Endothelial cell of umbilical vein (primary cell): ENCODE data around the gene UNC93B1. TPM values are rescaled to one million over a fixed set of nuclear protein-coding genes. Genes with fewer than 3 reads are reported as not detected.

Experiments
- BruUV-seq: library from RNA; stranded (reverse); fragments of 400-500 nt; replicated peaks from 2 replicates; lab custom pipeline; 2021; lab: Mats Ljungman, UMichigan
- CTCF ChIA-PET: fragments of 300-600, 350-600 bp; sonication (Branson Sonifier 250); formaldehyde crosslinking; loops from one replicate; lab custom pipeline; 2021; ENCODE audit warnings: antibody characterized with exemption, inconsistent platforms; lab: Charles Lee
- POLR2A ChIA-PET: fragments of 300-600, 350-600 bp; sonication (Branson Sonifier 250); formaldehyde crosslinking; loops from one replicate; lab custom pipeline; 2021; ENCODE audit warnings: antibody characterized with exemption, inconsistent platforms; lab: Charles Lee
- DNase-seq: peaks from one replicate; pipeline ENCODE4 v3.0.0-alpha.2; 2011; ENCODE audit warnings: low read depth, low spot score
- FAIRE-seq: peaks from 2 replicates; lab custom pipeline; 2011; peaks lifted over from hg19 to GRCh38; lab: Jason Lieb, UNC
- H2AFZ ChIP-seq: 2 replicates; pipeline ENCODE4 v1.6.0; 2012; ENCODE audit warnings: low read depth, low read length, control low read depth, inconsistent platforms
- H3K27ac ChIP-seq: 2 replicates; pipeline ENCODE4 v1.5.1; 2011; ENCODE audit warnings: low read depth, mild to moderate bottlenecking, control low read depth, low read length, moderate library complexity; ENCODE audit not compliant: insufficient read depth
- H3K27me3 ChIP-seq, 2 experiments: 2 replicates each; pipeline versions ENCODE4 v1.6.0 to v1.6.1; 2011; ENCODE audit warnings: low read length in 2 of 2, mixed read lengths in 1 of 2; ENCODE audit not compliant: control insufficient read depth in 2 of 2, insufficient read depth in 2 of 2
- H3K36me3 ChIP-seq, 2 experiments: 2 replicates in 1 of 2; 3 replicates in 1 of 2; pipeline ENCODE4 v1.5.1; 2011; ENCODE audit warnings: low read length in 2 of 2, mild to moderate bottlenecking in 1 of 2, moderate library complexity in 1 of 2; ENCODE audit not compliant: control insufficient read depth in 2 of 2, insufficient read depth in 2 of 2; ENCODE audit errors: extremely low read depth in 1 of 2
- H3K4me1 ChIP-seq: 3 replicates; pipeline ENCODE4 v1.5.1; 2011; ENCODE audit warnings: mild to moderate bottlenecking, low read length; ENCODE audit not compliant: control insufficient read depth, insufficient read depth; ENCODE audit errors: extremely low read depth
- H3K4me2 ChIP-seq: 2 replicates; pipeline ENCODE4 v1.6.1; 2011; ENCODE audit warnings: low read length, control low read depth, mixed read lengths; ENCODE audit not compliant: insufficient read depth
- H3K4me3 ChIP-seq, 3 experiments: fragments of 200-600 bp in 1 of 3; sonication (generic), shearing (Covaris generic) in 1 of 3; replicated peaks in 1 of 3; 2 replicates each; pipeline ENCODE4 v1.5.1; 2011 to 2016; ENCODE audit warnings: control low read depth in 3 of 3, low read length in 3 of 3, mild to moderate bottlenecking in 2 of 3, inconsistent platforms in 1 of 3, low read depth in 1 of 3, moderate library complexity in 1 of 3; ENCODE audit not compliant: insufficient read depth in 1 of 3
- H3K79me2 ChIP-seq: 2 replicates; pipeline ENCODE4 v1.6.0; 2012; ENCODE audit warnings: low read length, inconsistent platforms; ENCODE audit not compliant: control insufficient read depth, insufficient read depth
- H3K9ac ChIP-seq: replicated peaks from 2 replicates; pipeline ENCODE3; 2011; ENCODE audit warnings: low read length, control low read depth; ENCODE audit not compliant: insufficient read depth; ENCODE audit errors: extremely low read depth
- H3K9me1 ChIP-seq: replicated peaks from 3 replicates; pipeline ENCODE4 v1.6.0; 2011; ENCODE audit warnings: mild to moderate bottlenecking, low read length; ENCODE audit not compliant: control insufficient read depth, insufficient read depth; ENCODE audit errors: extremely low read depth
- H3K9me3 ChIP-seq: replicated peaks from 2 replicates; pipeline ENCODE4 v1.5.1; 2012; ENCODE audit warnings: low read length, inconsistent platforms; ENCODE audit not compliant: control insufficient read depth, insufficient read depth
- H4K20me1 ChIP-seq: replicated peaks from 2 replicates; pipeline ENCODE3; 2011; ENCODE audit warnings: mild to moderate bottlenecking, low read length; ENCODE audit not compliant: control insufficient read depth, insufficient read depth; ENCODE audit errors: extremely low read depth
- EZH2 ChIP-seq: IDR thresholded peaks from 2 replicates; pipeline ENCODE4 v1.6.1; 2012; ENCODE audit warnings: borderline replicate concordance, low read depth, mild to moderate bottlenecking, moderate library complexity, low read length, inconsistent platforms; ENCODE audit not compliant: severe bottlenecking
- FOS ChIP-seq: IDR thresholded peaks from 2 replicates; pipeline ENCODE4 v1.6.1; 2011; ENCODE audit warnings: mild to moderate bottlenecking, low read length, moderate library complexity, borderline replicate concordance; ENCODE audit not compliant: insufficient read depth
- JUN ChIP-seq: IDR thresholded peaks from 2 replicates; pipeline ENCODE4 v1.6.1; 2011; ENCODE audit warnings: borderline replicate concordance, low read depth; ENCODE audit not compliant: insufficient read length, insufficient read depth
- MYC ChIP-seq: IDR thresholded peaks from one replicate; pipeline ENCODE4 v1.6.1; 2011; ENCODE audit warnings: mild to moderate bottlenecking, low read depth, low read length
- POLR2A ChIP-seq: IDR thresholded peaks from 2 replicates; pipeline ENCODE4 v1.6.1; 2012; ENCODE audit warnings: low read depth, mild to moderate bottlenecking, control low read depth, low read length
- POLR2AphosphoS5 ChIP-seq: IDR thresholded peaks from 2 replicates; pipeline ENCODE4 v1.6.1; 2012; ENCODE audit warnings: low read depth, mild to moderate bottlenecking, control low read depth, low read length, moderate library complexity; ENCODE audit not compliant: insufficient read depth
- dilution Hi-C: fragments of 300-500 bp; cut with MboI; formaldehyde crosslinking; loops from one replicate; pipeline ENCODE4 v1.15.0; 2019; ENCODE audit warnings: low sequenced_read_pairs; ENCODE audit not compliant: extremely low pct_ligation_motif_present
- intact Hi-C: fragments of 100-400 bp; cut with micrococcal nuclease; formaldehyde crosslinking; loops from one replicate; pipeline ENCODE4 v1.10.0; 2022
- polyA plus RNA-seq, 4 experiments: library from polyadenylated mRNA; depleted of rRNA in 3 of 4; stranded (reverse) in 3 of 4; unstranded in 1 of 4; fragments of >200 nt; gene quantifications; 2 replicates each; pipeline versions ENCODE4 v1.2.1 to v1.2.3, GENCODE V29; 2011 to 2012; ENCODE audit warnings: missing spikeins in 1 of 4
- total RNA-seq: library from RNA; stranded (reverse); gene quantifications from 2 replicates; pipeline ENCODE4 v1.2.3, GENCODE V29; 2021
- TF ChIP-seq, protein P1 (sequence below), 2 donors: IDR thresholded peaks; 1 replicate in 1 of 2; 2 replicates in 1 of 2; pipeline ENCODE4 v1.5.1; 2011; ENCODE audit warnings: low read length in 2 of 2, mild to moderate bottlenecking in 2 of 2, moderate library complexity in 2 of 2, control low read depth in 1 of 2, inconsistent platforms in 1 of 2, low read depth in 1 of 2; ENCODE audit not compliant: insufficient read depth in 1 of 2; ENCODE audit errors: extremely low read depth in 1 of 2

UNC93B1 gene
- total and polyA plus RNA-seq, 2 donors (not counting 3 experiments of a cell fraction or from before 2014, with no cell fraction given): 10.6 to 18.9 TPM

DNA sequence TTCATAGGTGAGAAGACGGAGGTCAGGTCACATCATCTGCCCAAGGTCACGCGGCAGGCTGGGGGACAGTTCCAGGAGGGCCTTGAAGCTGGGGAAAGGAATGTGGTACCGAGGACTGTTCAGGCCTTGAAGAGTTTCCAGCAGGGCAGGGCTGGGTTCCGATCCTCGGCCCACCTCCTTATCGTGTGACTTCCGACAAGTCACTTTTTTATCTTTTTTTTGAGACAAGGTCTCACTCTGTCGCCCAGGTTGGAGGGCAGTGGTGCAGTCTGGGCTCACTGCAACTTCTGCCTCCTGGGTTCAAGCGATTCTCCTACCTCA, 27.2 kb upstream of the UNC93B1 start:
- peak overlapping the region; percentile 50 to 83 (median 79) for H3K4me3 ChIP-seq
- CTCF ChIA-PET: no interaction called here
- peak overlapping the region; percentile 82 for H2AFZ ChIP-seq
- FAIRE-seq: peak; percentile 18
- no peak for DNase-seq
- no peaks in the 10 kb centered on the region for H4K20me1 ChIP-seq
- peak overlapping the region; percentile 79 for H3K9ac ChIP-seq
- H3K27ac ChIP-seq: peak overlapping the region; percentile 43
- peaks cover 18% of the 10 kb centered on the region for H3K79me2 ChIP-seq
- POLR2A ChIA-PET: no interaction called here
- peaks cover 0 to 16% of the 10 kb centered on the region in 2 experiments for H3K36me3 ChIP-seq
- no peaks in the 10 kb centered on the region for H3K27me3 ChIP-seq
- TF ChIP-seq MYC: no peak
- no peak for TF ChIP-seq EZH2
- no peak for TF ChIP-seq JUN
- TF ChIP-seq POLR2AphosphoS5: no peak
- TF ChIP-seq POLR2A: no peak
- TSS peak; percentile 44 for BruUV-seq
- dilution Hi-C loops: no loop called here
- intact Hi-C loops: no loop called here
- peak overlapping the region; percentile 56 for H3K4me2 ChIP-seq
- no peaks in the 10 kb centered on the region for H3K9me3 ChIP-seq
- no peaks in the 10 kb centered on the region for H3K9me1 ChIP-seq
- H3K4me1 ChIP-seq: peaks cover 11% of the 10 kb centered on the region

DNA sequence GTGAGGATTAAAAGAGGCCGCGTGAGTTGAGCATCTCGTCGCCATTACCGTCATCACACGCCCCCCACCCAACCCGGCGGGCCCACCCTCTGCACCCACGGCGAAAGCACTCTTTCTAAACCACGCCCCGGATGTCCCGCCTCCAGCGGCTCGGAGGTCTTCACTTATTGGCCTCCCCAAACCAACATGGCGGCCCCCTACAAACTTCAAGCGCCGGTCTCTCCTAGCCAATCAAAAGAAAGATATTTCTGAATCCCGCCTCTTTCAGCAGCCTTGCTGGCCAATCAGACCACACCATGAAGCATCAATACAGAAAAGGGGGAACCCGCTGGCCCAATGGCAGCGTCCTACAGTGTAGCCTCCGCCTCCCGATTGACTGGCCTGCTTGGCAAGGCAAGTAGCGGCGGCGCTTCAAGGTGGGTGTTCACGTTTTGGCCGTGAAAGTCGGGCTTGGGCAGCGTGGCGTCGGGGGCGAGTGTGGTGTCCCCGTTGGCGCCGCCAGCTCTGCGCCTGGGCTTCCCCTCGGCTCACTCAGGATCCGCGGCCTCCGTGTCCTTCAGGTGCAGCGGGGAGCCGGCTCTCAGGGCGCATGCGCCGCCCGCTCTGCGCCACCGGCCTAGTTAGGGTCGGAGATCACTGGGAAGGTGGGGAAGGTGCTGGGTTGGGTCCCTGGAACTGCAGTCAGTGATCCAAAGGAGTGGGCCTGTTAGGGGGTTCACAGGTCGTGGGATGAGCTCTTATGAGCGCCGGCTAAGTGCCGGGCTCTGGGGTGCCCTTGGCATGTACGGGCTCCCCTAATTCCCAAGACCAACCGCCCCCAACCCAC, 26.6 kb upstream of the UNC93B1 start, which contains the start of gene NDUFS8:
NDUFS8 (plus strand) TSS at position 364 of the 826 bp plus-strand sequence. CDS start 1,471 bp downstream, outside the sequence.
- ChIA-PET CTCF (interaction anchor here (1.0 kb wide), 1 partner anchor 9 kb away, joined by 3 read pairs; the partner anchor contains the start of gene TCIRG1), POLR2A (no interaction called here)
- dilution Hi-C loops: no loop called here
- DNase-seq: peak; percentile 100
- Histone ChIP-seq H4K20me1 (no peaks in the 10 kb centered on the region), H3K79me2 (peaks cover 18% of the 10 kb centered on the region), H3K9me3 (no peaks in the 10 kb centered on the region), H2AFZ (peak within 1 kb of the TSS; percentile 82), H3K27me3 (no peaks in the 10 kb centered on the region), H3K27ac (peak within 1 kb of the TSS; percentile 43), H3K4me1 (peaks cover 11% of the 10 kb centered on the region), H3K4me2 (peak within 1 kb of the TSS; percentile 56), H3K4me3 (peak within 1 kb of the TSS; percentile 50 to 83 (median 79)), H3K9ac (peak within 1 kb of the TSS; percentile 79), H3K36me3 (peaks cover 0 to 16% of the 10 kb centered on the region in 2 experiments), H3K9me1 (no peaks in the 10 kb centered on the region)
- BruUV-seq: no TSS peak
- peak; percentile 100 for FAIRE-seq
- TF ChIP-seq FOS (no peak), POLR2AphosphoS5 (peak; percentile 40), JUN (no peak), POLR2A (peak; percentile 83)
- TF ChIP-seq, protein P1, sequence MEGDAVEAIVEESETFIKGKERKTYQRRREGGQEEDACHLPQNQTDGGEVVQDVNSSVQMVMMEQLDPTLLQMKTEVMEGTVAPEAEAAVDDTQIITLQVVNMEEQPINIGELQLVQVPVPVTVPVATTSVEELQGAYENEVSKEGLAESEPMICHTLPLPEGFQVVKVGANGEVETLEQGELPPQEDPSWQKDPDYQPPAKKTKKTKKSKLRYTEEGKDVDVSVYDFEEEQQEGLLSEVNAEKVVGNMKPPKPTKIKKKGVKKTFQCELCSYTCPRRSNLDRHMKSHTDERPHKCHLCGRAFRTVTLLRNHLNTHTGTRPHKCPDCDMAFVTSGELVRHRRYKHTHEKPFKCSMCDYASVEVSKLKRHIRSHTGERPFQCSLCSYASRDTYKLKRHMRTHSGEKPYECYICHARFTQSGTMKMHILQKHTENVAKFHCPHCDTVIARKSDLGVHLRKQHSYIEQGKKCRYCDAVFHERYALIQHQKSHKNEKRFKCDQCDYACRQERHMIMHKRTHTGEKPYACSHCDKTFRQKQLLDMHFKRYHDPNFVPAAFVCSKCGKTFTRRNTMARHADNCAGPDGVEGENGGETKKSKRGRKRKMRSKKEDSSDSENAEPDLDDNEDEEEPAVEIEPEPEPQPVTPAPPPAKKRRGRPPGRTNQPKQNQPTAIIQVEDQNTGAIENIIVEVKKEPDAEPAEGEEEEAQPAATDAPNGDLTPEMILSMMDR (IDR thresholded peaks at IDR 0.05; ENCODE audit: extremely low read depth in 1 of 2, insufficient read depth in 1 of 2, low read depth in 1 of 2, low read length in 2 of 2): no peak
- intact Hi-C loops: loop anchor here (1.0 kb wide), 1 partner anchor 8 kb away; no protein-coding TSS in a partner anchor
